ENCODE data around the gene UNC5B. TPM values are rescaled to one million over a fixed set of nuclear protein-coding genes. Genes with fewer than 3 reads are reported as not detected.

UNC5B gene
- total and polyA plus RNA-seq, 2 donors from 2014 or later = 5.5 to 22.6 TPM

DNA sequence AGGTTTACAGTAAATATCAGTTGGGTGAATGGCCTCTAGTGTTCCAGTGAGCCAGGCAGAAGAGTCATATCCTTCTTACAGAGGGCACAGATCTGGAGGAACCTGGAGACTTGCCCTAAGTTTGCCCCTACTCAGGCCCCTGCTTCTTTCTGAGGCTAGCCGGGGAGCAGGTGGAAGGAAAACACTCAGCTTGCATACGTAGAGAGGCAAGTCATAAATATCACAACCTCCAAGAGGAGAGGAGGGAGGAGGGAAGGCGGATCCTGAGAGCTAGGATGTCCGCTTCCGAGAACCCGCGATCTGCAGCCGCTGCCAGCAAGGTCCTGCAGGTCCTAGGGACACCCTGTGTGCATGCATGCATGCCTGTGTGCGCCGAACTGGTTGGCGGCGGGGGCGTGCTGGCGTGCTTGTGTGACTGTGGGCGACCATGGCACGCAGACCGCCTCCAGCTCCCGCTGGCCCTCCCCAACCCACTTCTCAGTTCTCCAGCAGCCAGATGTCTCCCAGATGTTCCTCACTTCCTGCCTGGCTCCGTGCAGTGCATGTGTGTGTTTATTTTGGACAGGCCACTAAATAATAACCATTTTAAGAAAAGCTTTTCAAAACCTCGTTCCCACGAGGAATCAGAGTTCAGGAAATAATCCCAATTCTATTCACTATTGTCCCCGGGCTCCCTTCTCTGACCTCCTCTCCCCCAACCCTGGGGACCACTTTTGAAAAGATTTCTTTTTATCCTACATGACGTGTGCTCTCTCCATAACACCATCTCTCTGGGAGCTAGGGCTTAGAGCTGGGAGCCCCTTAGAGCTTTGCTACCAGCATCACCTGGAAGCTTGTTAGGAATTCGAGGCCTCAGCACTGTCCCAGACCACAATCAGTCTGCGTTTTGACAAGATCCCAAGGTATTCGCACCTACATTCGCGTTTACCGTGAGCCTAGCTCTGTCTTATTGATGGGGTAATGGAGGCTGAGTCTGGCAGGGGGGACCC is 32.4 kb downstream of the UNC5B start:
- DNase-seq (peak; percentile 83 to 94 (median 89)), FAIRE-seq (no peak)
- TF ChIP-seq, protein P1, sequence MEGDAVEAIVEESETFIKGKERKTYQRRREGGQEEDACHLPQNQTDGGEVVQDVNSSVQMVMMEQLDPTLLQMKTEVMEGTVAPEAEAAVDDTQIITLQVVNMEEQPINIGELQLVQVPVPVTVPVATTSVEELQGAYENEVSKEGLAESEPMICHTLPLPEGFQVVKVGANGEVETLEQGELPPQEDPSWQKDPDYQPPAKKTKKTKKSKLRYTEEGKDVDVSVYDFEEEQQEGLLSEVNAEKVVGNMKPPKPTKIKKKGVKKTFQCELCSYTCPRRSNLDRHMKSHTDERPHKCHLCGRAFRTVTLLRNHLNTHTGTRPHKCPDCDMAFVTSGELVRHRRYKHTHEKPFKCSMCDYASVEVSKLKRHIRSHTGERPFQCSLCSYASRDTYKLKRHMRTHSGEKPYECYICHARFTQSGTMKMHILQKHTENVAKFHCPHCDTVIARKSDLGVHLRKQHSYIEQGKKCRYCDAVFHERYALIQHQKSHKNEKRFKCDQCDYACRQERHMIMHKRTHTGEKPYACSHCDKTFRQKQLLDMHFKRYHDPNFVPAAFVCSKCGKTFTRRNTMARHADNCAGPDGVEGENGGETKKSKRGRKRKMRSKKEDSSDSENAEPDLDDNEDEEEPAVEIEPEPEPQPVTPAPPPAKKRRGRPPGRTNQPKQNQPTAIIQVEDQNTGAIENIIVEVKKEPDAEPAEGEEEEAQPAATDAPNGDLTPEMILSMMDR (IDR thresholded peaks at IDR 0.05; ENCODE audit: borderline replicate concordance, extremely low read depth, insufficient read depth) = no peak
- Histone ChIP-seq H3K9ac (ENCODE audit: low read length in 3 of 3) (peak overlapping the region in 1 of 3 donors; percentile 24), H3K4me1 (ENCODE audit: control insufficient read depth in 2 of 3, insufficient read depth in 2 of 3, low read depth in 1 of 3, low read length in 3 of 3) (peaks cover 15 to 67% (median 22%) of the 10 kb centered on the region in 3 donors), H3K27me3 (ENCODE audit: control insufficient read depth, insufficient read depth, low read length) (no peaks in the 10 kb centered on the region), H3K27ac (ENCODE audit: low read depth in 2 of 2, low read length in 2 of 2) (peak overlapping the region; percentile 33 to 45), H3K9me3 (ENCODE audit: control insufficient read depth in 2 of 3, insufficient read depth in 1 of 3, low read length in 3 of 3) (no peaks in the 10 kb centered on the region), H3K4me3 (ENCODE audit: low read length in 3 of 3) (peak overlapping the region in 1 of 3 donors; percentile 5), H3K36me3 (ENCODE audit: control insufficient read depth in 2 of 3, insufficient read depth in 3 of 3, low read length in 3 of 3) (no peaks in the 10 kb centered on the region)
- intact Hi-C loops (cut with DNase I) = no loop called here

DNA sequence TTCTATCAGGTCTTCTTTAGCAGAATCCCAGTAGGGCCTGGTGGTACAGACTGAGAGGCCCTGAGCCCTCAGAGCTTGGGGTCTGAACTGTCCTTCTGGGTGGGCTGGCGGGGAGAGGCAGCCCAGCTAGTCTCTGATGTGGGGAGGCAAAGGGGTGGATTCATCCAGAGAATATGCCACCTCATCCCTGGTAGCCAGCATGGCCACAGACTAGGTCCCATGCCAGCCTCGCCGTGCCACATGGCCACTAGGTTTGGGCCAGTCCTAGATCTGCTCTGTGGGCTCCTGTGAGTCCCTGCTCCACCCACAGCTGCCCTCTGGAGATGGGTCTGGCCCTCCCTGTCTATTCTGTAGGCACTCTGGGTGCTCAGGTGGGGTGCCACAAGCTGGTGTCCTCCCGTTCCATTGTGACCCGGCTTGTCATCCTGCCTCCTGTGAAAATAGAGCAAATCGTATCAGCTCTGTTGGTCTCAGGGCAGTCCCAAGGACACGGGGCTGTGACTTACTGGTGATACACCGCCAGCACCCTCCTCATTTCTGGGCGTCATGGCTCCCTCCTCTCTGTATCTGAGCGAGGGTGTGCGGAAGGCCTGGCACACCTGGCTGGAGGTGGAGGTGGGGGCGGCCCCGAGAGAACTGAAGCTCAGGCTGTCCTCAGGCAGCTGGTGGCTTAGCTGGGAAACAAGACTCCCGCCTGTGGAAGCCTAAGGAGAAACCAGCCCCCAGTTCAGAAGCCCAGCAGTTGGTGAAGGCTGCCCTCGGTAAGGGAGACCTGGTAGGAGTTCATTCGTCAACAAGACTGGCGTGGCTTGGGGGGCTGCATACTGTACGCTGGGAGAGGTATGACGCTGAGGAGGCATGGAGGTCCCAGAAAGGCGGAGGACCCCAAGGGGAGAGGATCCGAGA is 33.3 kb downstream of the UNC5B start:
- intact Hi-C loops (cut with DNase I) = no loop called here
- Histone ChIP-seq H3K36me3 (ENCODE audit: control insufficient read depth in 2 of 3, insufficient read depth in 3 of 3, low read length in 3 of 3) (no peaks in the 10 kb centered on the region), H3K9ac (ENCODE audit: low read length in 3 of 3) (peak overlapping the region in 1 of 3 donors; percentile 24), H3K27ac (ENCODE audit: low read depth in 2 of 2, low read length in 2 of 2) (peak overlapping the region in 1 of 2 donors; percentile 45), H3K4me3 (ENCODE audit: low read length in 3 of 3) (no peak overlapping the region), H3K27me3 (ENCODE audit: control insufficient read depth, insufficient read depth, low read length) (no peaks in the 10 kb centered on the region), H3K9me3 (ENCODE audit: control insufficient read depth in 2 of 3, insufficient read depth in 1 of 3, low read length in 3 of 3) (no peaks in the 10 kb centered on the region), H3K4me1 (ENCODE audit: control insufficient read depth in 2 of 3, insufficient read depth in 2 of 3, low read depth in 1 of 3, low read length in 3 of 3) (peaks cover 13 to 61% (median 16%) of the 10 kb centered on the region in 3 donors)
- FAIRE-seq (no peak), DNase-seq (peak in 1 of 5 donors; percentile 63)
- TF ChIP-seq, protein P1 (IDR thresholded peaks at IDR 0.05; ENCODE audit: borderline replicate concordance, extremely low read depth, insufficient read depth) = no peak

DNA sequence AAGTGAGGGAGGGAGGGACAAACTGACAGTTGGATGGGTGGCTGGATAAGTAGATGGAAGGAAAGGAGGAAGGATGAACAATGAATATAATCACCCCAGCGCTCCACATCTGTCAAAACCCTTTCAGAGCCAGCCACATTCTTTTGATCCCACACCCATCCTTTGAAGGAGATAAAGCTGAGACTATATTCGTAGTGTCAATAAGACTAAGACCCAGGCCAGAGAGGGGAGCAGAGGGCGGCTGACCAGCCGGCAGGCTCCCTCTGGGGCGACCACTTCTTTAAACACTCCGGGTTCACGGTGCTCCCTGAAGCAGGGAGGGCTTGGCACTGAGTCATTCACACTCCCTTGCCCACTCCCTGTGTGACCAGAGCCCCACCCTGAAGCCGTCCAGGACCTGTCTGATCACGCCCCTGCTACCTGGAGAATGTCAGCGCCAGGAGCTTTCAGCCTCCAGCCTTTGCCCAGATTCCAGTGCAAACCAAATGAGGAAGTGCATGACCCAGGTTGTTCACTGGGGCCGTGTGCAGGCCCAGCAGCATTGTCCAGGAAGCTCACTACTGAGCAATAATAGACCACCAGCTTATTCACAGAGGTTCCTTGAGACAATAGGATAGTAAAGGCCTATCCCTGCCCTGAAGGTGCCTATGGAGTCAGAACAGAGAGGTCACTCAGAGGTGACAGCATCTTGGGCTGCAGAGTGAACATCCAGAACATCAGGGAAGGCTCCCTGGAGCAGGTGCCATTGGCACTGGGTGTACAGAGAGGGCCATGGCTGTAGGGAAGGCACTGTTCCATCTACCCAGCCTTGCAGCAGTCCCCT is 34.4 kb downstream of the UNC5B start:
- DNase-seq (peak in 2 of 5 donors; percentile 48 to 89), FAIRE-seq (no peak)
- TF ChIP-seq, protein P1 (IDR thresholded peaks at IDR 0.05; ENCODE audit: borderline replicate concordance, extremely low read depth, insufficient read depth) = no peak
- intact Hi-C loops (cut with DNase I) = no loop called here
- H3K9ac ChIP-seq (ENCODE audit: low read length in 3 of 3) = no peak overlapping the region
- H3K4me1 ChIP-seq (ENCODE audit: control insufficient read depth in 2 of 3, insufficient read depth in 2 of 3, low read depth in 1 of 3, low read length in 3 of 3) = peaks cover 8 to 50% (median 12%) of the 10 kb centered on the region in 3 donors
- H3K27me3 ChIP-seq (ENCODE audit: control insufficient read depth, insufficient read depth, low read length) = no peaks in the 10 kb centered on the region
- H3K27ac ChIP-seq (ENCODE audit: low read depth in 2 of 2, low read length in 2 of 2) = peak overlapping the region; percentile 1 to 53
- no peaks in the 10 kb centered on the region for H3K9me3 ChIP-seq (ENCODE audit: control insufficient read depth in 2 of 3, insufficient read depth in 1 of 3, low read length in 3 of 3)
- H3K4me3 ChIP-seq (ENCODE audit: low read length in 3 of 3) = no peak overlapping the region
- no peaks in the 10 kb centered on the region for H3K36me3 ChIP-seq (ENCODE audit: control insufficient read depth in 2 of 3, insufficient read depth in 3 of 3, low read length in 3 of 3)

Data from kidney (tissue), 14 donors.